ENCODE measurements around the gene ARL6IP1. TPM values are rescaled to one million over a fixed set of nuclear protein-coding genes. Genes with fewer than 3 reads are reported as not detected.

ARL6IP1 gene
- total RNA-seq, 1 experiment from 2014 or later: 197 TPM

DNA sequence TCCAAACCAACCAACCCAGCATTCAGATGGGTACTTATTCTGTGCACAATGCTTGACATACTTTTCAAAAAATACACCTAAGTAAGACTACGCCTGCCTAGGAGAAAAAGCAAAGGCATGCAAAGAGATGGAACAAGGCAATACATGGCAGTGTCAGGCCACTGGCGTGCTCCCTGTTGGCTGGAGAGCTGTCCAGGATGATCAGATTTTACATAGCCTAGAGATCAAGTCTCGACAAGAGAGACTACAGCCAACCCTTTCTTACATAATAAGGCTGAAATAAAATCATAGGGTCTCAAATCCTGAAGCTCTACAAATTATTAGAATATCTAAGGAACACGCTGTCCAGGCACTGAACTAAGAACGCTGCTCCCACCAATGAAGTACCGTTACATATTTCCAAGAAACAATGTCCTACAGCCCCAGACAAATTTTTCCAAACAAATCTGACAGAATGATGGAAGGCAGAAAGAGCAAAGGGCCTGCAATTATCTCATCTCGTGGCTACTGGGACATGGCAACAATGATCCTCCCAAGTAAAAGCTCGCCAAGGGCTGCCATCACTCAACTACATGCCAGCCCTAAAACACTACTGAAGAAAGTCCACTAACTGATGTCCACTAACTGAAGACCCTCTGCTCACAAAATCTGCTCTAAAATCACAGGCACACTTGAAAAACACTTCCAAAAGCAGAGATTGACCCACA, 16.3 kb downstream of the ARL6IP1 start:
- Histone ChIP-seq H2BK12ac (ENCODE audit: insufficient read length, low read depth, low read length) (no peak overlapping the region), H4K5ac (ENCODE audit: insufficient read length, low read depth, low read length) (no peak overlapping the region), H3K79me2 (ENCODE audit: insufficient read depth, low read length) (peaks cover 56% of the 10 kb centered on the region), H3K4ac (ENCODE audit: low read depth, low read length) (no peak overlapping the region), H3T11ph (ENCODE audit: low read length) (no peak overlapping the region), H4K8ac (replicated peaks; ENCODE audit: insufficient read length, low read depth, low read length) (no peak overlapping the region), H3K27ac (ENCODE audit: insufficient read length, low read depth, low read length) (no peak overlapping the region), H3K79me1 (ENCODE audit: insufficient read depth, low read depth, low read length, poor library complexity, severe bottlenecking) (peaks cover 12% of the 10 kb centered on the region), H3K27me3 (ENCODE audit: insufficient read depth, low read length) (no peaks in the 10 kb centered on the region), H3K23ac (ENCODE audit: insufficient read length, low read depth, low read length) (no peak overlapping the region), H3K23me2 (ENCODE audit: insufficient read length, low read depth, low read length, poor library complexity, severe bottlenecking) (peaks cover 6% of the 10 kb centered on the region), H2AFZ (ENCODE audit: low read length) (no peak overlapping the region), H4K20me1 (ENCODE audit: control insufficient read depth, insufficient read depth, insufficient read length) (no peaks in the 10 kb centered on the region), H2BK5ac (ENCODE audit: insufficient read length, low read length) (no peak overlapping the region), H3K4me2 (ENCODE audit: insufficient read depth, insufficient read length, low read length) (peak overlapping the region; percentile 43), H2BK15ac (ENCODE audit: low read depth, low read length) (no peak overlapping the region), H2BK20ac (ENCODE audit: low read depth, low read length, poor library complexity, severe bottlenecking) (no peak overlapping the region), H2BK120ac (ENCODE audit: low read depth, low read length, poor library complexity, severe bottlenecking) (no peak overlapping the region), H4K91ac (ENCODE audit: insufficient read length, low read depth, low read length) (no peak overlapping the region), H3K14ac (ENCODE audit: insufficient read depth, low read length) (no peak overlapping the region), H3K4me1 (ENCODE audit: insufficient read depth, low read length) (0 out of 2 replicates have a peak, but pooled peaks cover 5% of the 10 kb centered on the region), H3K56ac (ENCODE audit: insufficient read length, low read depth, low read length) (no peak overlapping the region), H3K9ac (ENCODE audit: extremely low read depth, insufficient read length, low read length) (peak overlapping the region; percentile 72), H3K9me3 (ENCODE audit: control insufficient read depth, low read depth, low read length) (no peaks in the 10 kb centered on the region), H2AK5ac (ENCODE audit: insufficient read length, low read length) (no peak overlapping the region), H3K18ac (ENCODE audit: insufficient read length, low read depth, low read length) (no peak overlapping the region)
- no peak for DNase-seq
- Mint-ChIP-seq H3K4me3 (peak overlapping the region; percentile 96 to 97), H3K27me3 (ENCODE audit: low read depth) (peaks cover 1% of the 10 kb centered on the region; the same call in 1 of the 2 replicates), H3K27ac (peak overlapping the region in 2 of 3 experiments; percentile 49 to 84; a peak in 2 of 7 replicates), H3K9me3 (peaks cover 2 to 5% of the 10 kb centered on the region in 2 experiments; a peak in 2 of 5 replicates), H3K36me3 (ENCODE audit: insufficient read depth in 1 of 3, low read depth in 3 of 3) (peaks cover 63 to 79% (median 71%) of the 10 kb centered on the region in 3 experiments), H3K4me1 (peaks cover 34 to 43% of the 10 kb centered on the region in 2 experiments)
- no CpG with 5 or more reads among the region's 8 CpGs for WGBS (ENCODE audit: extremely low coverage, insufficient read length, low lambda C conversion rate)
- TF ChIP-seq, protein P1, sequence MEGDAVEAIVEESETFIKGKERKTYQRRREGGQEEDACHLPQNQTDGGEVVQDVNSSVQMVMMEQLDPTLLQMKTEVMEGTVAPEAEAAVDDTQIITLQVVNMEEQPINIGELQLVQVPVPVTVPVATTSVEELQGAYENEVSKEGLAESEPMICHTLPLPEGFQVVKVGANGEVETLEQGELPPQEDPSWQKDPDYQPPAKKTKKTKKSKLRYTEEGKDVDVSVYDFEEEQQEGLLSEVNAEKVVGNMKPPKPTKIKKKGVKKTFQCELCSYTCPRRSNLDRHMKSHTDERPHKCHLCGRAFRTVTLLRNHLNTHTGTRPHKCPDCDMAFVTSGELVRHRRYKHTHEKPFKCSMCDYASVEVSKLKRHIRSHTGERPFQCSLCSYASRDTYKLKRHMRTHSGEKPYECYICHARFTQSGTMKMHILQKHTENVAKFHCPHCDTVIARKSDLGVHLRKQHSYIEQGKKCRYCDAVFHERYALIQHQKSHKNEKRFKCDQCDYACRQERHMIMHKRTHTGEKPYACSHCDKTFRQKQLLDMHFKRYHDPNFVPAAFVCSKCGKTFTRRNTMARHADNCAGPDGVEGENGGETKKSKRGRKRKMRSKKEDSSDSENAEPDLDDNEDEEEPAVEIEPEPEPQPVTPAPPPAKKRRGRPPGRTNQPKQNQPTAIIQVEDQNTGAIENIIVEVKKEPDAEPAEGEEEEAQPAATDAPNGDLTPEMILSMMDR (conservative IDR thresholded peaks at IDR 0.05): no peak

Measured in H9 (cell line).